GM12878 (cell line): Measurements from ENCODE around the gene DGCR8. TPM values are rescaled to one million over a fixed set of nuclear protein-coding genes. Genes with fewer than 3 reads are reported as not detected.

Experiments used
- ATAC-seq: fragments of 200-7000 bp; cut with Tn5 transposase; 3 replicates; pipeline ENCODE4 v1.9.1; 2020; ENCODE audit warnings: mild to moderate bottlenecking, moderate library complexity
- BruUV-seq: library from RNA; stranded (reverse); fragments of 400-500 nt; replicated peaks from 2 replicates; lab custom pipeline; 2021; lab: Mats Ljungman, UMichigan
- CTCF ChIA-PET: fragments of 300-600 bp; sonication (Branson Sonifier 250); formaldehyde crosslinking; extraction: SDS; loops from one replicate; lab custom pipeline; 2021; ENCODE audit warnings: inconsistent platforms; lab: Yijun Ruan, JAX
- POLR2A ChIA-PET: fragments of 350-600 bp; formaldehyde crosslinking; extraction: SDS; loops from one replicate; lab custom pipeline; 2021; ENCODE audit warnings: inconsistent platforms; lab: Charles Lee
- RAD21 ChIA-PET: fragments of 300-600 bp; sonication (Branson Sonifier 250); formaldehyde crosslinking; loops from one replicate; lab custom pipeline; 2023; ENCODE audit warnings: antibody characterized with exemption; ENCODE audit not compliant: unreplicated experiment; lab: Charles Lee
- SMC1A ChIA-PET: fragments of 300-600 bp; sonication (Branson Sonifier 250); formaldehyde crosslinking; loops from one replicate; lab custom pipeline; 2023; ENCODE audit not compliant: unreplicated experiment, uncharacterized antibody; lab: Charles Lee
- DNase-seq: peaks from one replicate; pipeline ENCODE4 v3.0.0-alpha.2; 2011; ENCODE audit warnings: low read depth, low spot score
- FAIRE-seq: peaks from 3 replicates; lab custom pipeline; 2011; peaks lifted over from hg19 to GRCh38; lab: Jason Lieb, UNC
- H2AFZ ChIP-seq: 2 replicates; pipeline ENCODE4 v1.6.0; 2011; ENCODE audit warnings: low read depth, low read length, control low read depth; ENCODE audit not compliant: control insufficient read depth
- H3K27ac ChIP-seq: 2 replicates; pipeline ENCODE4 v1.5.1; 2011; ENCODE audit warnings: control low read depth; ENCODE audit not compliant: control insufficient read depth, insufficient read depth
- H3K27me3 ChIP-seq, 2 experiments: replicated peaks in 1 of 2; 2 replicates each; pipeline versions ENCODE4 v1.6.0 to v1.6.1; 2011; ENCODE audit warnings: low read length in 1 of 2; ENCODE audit not compliant: control insufficient read depth in 2 of 2, insufficient read depth in 2 of 2
- H3K36me3 ChIP-seq, 2 experiments: 2 replicates each; pipeline ENCODE4 v1.5.1; 2011; ENCODE audit warnings: low read length in 1 of 2; ENCODE audit not compliant: control insufficient read depth in 2 of 2, insufficient read depth in 2 of 2
- H3K4me1 ChIP-seq: 2 replicates; pipeline ENCODE4 v1.6.1; 2011; ENCODE audit warnings: mild to moderate bottlenecking, low read length, moderate library complexity, mixed read lengths; ENCODE audit not compliant: control insufficient read depth, insufficient read depth
- H3K4me2 ChIP-seq: 2 replicates; pipeline ENCODE4 v1.6.0; 2011; ENCODE audit warnings: control low read depth; ENCODE audit not compliant: control insufficient read depth, insufficient read depth
- H3K4me3 ChIP-seq: fragments of 200-600 bp; sonication (generic); 2 replicates; pipeline ENCODE4 v1.5.1; 2016
- H3K79me2 ChIP-seq: 2 replicates; pipeline ENCODE4 v1.6.0; 2011; ENCODE audit warnings: low read length; ENCODE audit not compliant: control insufficient read depth, insufficient read depth
- H3K9ac ChIP-seq: 2 replicates; pipeline ENCODE4 v1.8.0; 2011; ENCODE audit warnings: low read length, control low read depth, mixed read lengths; ENCODE audit not compliant: control insufficient read depth, insufficient read depth
- H3K9me3 ChIP-seq: replicated peaks from 3 replicates; pipeline ENCODE4 v1.5.1; 2011; ENCODE audit warnings: mild to moderate bottlenecking, low read length; ENCODE audit not compliant: control insufficient read depth, insufficient read depth
- H4K20me1 ChIP-seq: 2 replicates; pipeline ENCODE4 v1.6.0; 2011; ENCODE audit not compliant: control insufficient read depth, insufficient read depth
- CTCF ChIP-seq, 3 experiments: IDR thresholded peaks in 2 of 3; conservative IDR thresholded peaks in 1 of 3; 2 replicates each; pipeline ENCODE4 v1.5.1; 2011; ENCODE audit warnings: low read depth in 3 of 3, low read length in 3 of 3, mild to moderate bottlenecking in 3 of 3, control low read depth in 2 of 3, moderate library complexity in 2 of 3, inconsistent platforms in 1 of 3, mixed read lengths in 1 of 3; ENCODE audit not compliant: control insufficient read depth in 2 of 3, insufficient read depth in 1 of 3; ENCODE audit errors: extremely low read depth in 1 of 3
- HDGF ChIP-seq: fragments of 450-650 bp; IDR thresholded peaks from 2 replicates; pipeline ENCODE4 v1.6.1; 2016; ENCODE audit warnings: antibody characterized with exemption
- NR2C1 ChIP-seq: fragments of 450-650 bp; IDR thresholded peaks from 2 replicates; pipeline ENCODE4 v1.6.1; 2017; ENCODE audit warnings: antibody characterized with exemption, mild to moderate bottlenecking, moderate library complexity
- NR2F1 ChIP-seq: fragments of 450-650 bp; conservative IDR thresholded peaks from 2 replicates; pipeline ENCODE4 v1.6.1; 2017; ENCODE audit warnings: mild to moderate bottlenecking
- NRF1 ChIP-seq: conservative IDR thresholded peaks from 2 replicates; pipeline ENCODE4 v1.6.1; 2011; ENCODE audit warnings: mild to moderate bottlenecking, low read depth, low read length, improper control_type of control experiment
- POLR2A ChIP-seq: IDR thresholded peaks from 2 replicates; pipeline ENCODE4 v1.6.1; 2011; ENCODE audit warnings: low read depth, mild to moderate bottlenecking, low read length
- ZBTB33 ChIP-seq: fragments of 450-650 bp; IDR thresholded peaks from 2 replicates; pipeline ENCODE4 v1.6.1; 2017; ENCODE audit warnings: mild to moderate bottlenecking
- WGBS: methylation state at CpG from one replicate; pipeline ENCODE4 v1.1.6; 2016; ENCODE audit warnings: low lambda C conversion rate; ENCODE audit not compliant: insufficient replicate concordance, insufficient coverage; ENCODE audit errors: missing lambda C conversion rate; 5-methylcytosine and 5-hydroxymethylcytosine counted together
- in situ Hi-C: fragments of 300-500 bp; cut with MboI; formaldehyde crosslinking; loops from 9 replicates; pipeline ENCODE4 v1.14.3; 2018; ENCODE audit warnings: mixed read lengths
- intact Hi-C: fragments of 100-400 bp; cut with micrococcal nuclease; formaldehyde crosslinking; loops from one replicate; pipeline ENCODE4 v1.14.2; 2022; ENCODE audit not compliant: unreplicated experiment
- polyA plus RNA-seq, 11 experiments: library from polyadenylated mRNA; depleted of rRNA in 4 of 11; unstranded in 6 of 11; stranded (reverse) in 5 of 11; fragments of >200 nt; fragmentation: Nextera tagmentation in 4 of 11; fragmentation: Illumina TruSeq in 1 of 11; extraction: Ambion mirVana in 4 of 11; extraction: Trizol in 1 of 11; gene quantifications; 1 replicate in 1 of 11; 2 replicates in 10 of 11; pipeline versions ENCODE4 v1.2.1 to v1.2.3, GENCODE V29; 2011 to 2016; ENCODE audit warnings: inconsistent platforms in 2 of 11, missing spikeins in 2 of 11, low read depth in 1 of 11
- total RNA-seq, 4 experiments: library from RNA; depleted of rRNA in 3 of 4; stranded (reverse); fragments of >200 nt in 3 of 4; fragmentation: Illumina TruSeq in 1 of 4; extraction: Trizol in 1 of 4; gene quantifications; 2 replicates each; pipeline versions ENCODE4 v1.2.1 to v1.2.3, GENCODE V29; 2013 to 2021

DGCR8 gene
- total and polyA plus RNA-seq, 10 of the 15 experiments (the other 5 are each of a cell fraction or from before 2014, with no cell fraction given), result 1.2 to 35.1 (median 17.2) TPM

- Histone ChIP-seq H2AFZ (no peak overlapping the region), H3K4me1 (peaks cover 8% of the 10 kb centered on the region), H3K4me3 (peak overlapping the region; percentile 30; the same call in 1 of the 2 replicates), H3K27ac (no peak overlapping the region), H4K20me1 (no peaks in the 10 kb centered on the region), H3K27me3 (no peaks in the 10 kb centered on the region), H3K9ac (no peak overlapping the region), H3K9me3 (no peaks in the 10 kb centered on the region), H3K79me2 (peaks cover 54% of the 10 kb centered on the region), H3K36me3 (peaks cover 17 to 23% of the 10 kb centered on the region in 2 experiments), H3K4me2 (peak overlapping the region; percentile 2; the same call in 1 of the 2 replicates)
- DNase-seq, result no peak
- in situ Hi-C loops, result no loop called here
- intact Hi-C loops, result no loop called here
- WGBS, result 85% methylated on average over 23 of the region's 23 CpGs
- ChIA-PET POLR2A (no interaction called here), SMC1A (no interaction called here), CTCF (no interaction called here), RAD21 (no interaction called here)
- peak; percentile 50 for ATAC-seq
- TF ChIP-seq HDGF (peak; percentile 44; the same call in 1 of the 2 replicates), ZBTB33 (peak; percentile 32; the same call in 1 of the 2 replicates), NR2C1 (no peak), NRF1 (no peak), POLR2A (0 out of 2 replicates have a peak, but pooled peaks have one; percentile 17), CTCF (IDR thresholded peaks at IDR 0.05 in 2 of 3, conservative IDR thresholded peaks at IDR 0.05 in 1 of 3; ENCODE audit: control insufficient read depth in 2 of 3, extremely low read depth in 1 of 3, insufficient read depth in 1 of 3, low read depth in 3 of 3, low read length in 3 of 3) (peak; percentile 32 to 65 (median 34); a peak in 5 of 6 replicates), NR2F1 (0 out of 2 replicates have a peak, but pooled peaks have one; percentile 41)
- BruUV-seq, result no TSS peak
- FAIRE-seq, result no peak
Measured at GRCh38 chr22:20084547-20085413, 4.7 kb downstream of the DGCR8 start.
